GM23338 (cell line): ENCODE measurements around the gene ADAM8. TPM values are rescaled to one million over a fixed set of nuclear protein-coding genes. Genes with fewer than 3 reads are reported as not detected.

Experiments used
- ATAC-seq: fragments of 200-7000 bp; cut with Tn5 transposase; 3 replicates; pipeline ENCODE4 v1.9.1; 2020
- DNase-seq: peaks from one replicate; pipeline ENCODE4 v3.0.0-alpha.2; 2015; ENCODE audit warnings: low spot score
- H2AFZ ChIP-seq: fragments of 200-600 bp; sonication (generic); 2 replicates; pipeline ENCODE4 v1.8.0; 2016; ENCODE audit warnings: antibody characterized with exemption, mild to moderate bottlenecking, moderate library complexity
- H3F3A ChIP-seq: fragments of 200-600 bp; sonication (generic); replicated peaks from 2 replicates; pipeline ENCODE4 v1.8.0; 2017; ENCODE audit warnings: antibody characterized with exemption, mixed run types, low read depth
- H3K27ac ChIP-seq: fragments of 200-600 bp; sonication (generic); 2 replicates; pipeline ENCODE4 v1.6.1; 2016; ENCODE audit warnings: low read depth
- H3K27me3 ChIP-seq: fragments of 200-600 bp; sonication (generic); 2 replicates; pipeline ENCODE4 v1.8.0; 2016; ENCODE audit warnings: mild to moderate bottlenecking, mixed run types, moderate library complexity; ENCODE audit not compliant: insufficient read depth
- H3K36me3 ChIP-seq: fragments of 200-600 bp; sonication (generic); 2 replicates; pipeline ENCODE4 v1.8.0; 2016; ENCODE audit warnings: mild to moderate bottlenecking; ENCODE audit not compliant: insufficient read depth
- H3K4me1 ChIP-seq: fragments of 200-600 bp; sonication (generic); 2 replicates; pipeline ENCODE4 v1.8.0; 2016; ENCODE audit warnings: mild to moderate bottlenecking, moderate library complexity; ENCODE audit not compliant: insufficient read depth
- H3K4me2 ChIP-seq: fragments of 200-600 bp; sonication (generic); 2 replicates; pipeline ENCODE4 v1.7.1; 2017; ENCODE audit warnings: mixed run types
- H3K4me3 ChIP-seq: fragments of 200-600 bp; sonication (generic); 2 replicates; pipeline ENCODE4 v1.6.1; 2016; ENCODE audit warnings: mixed run types
- H3K79me2 ChIP-seq: fragments of 200-600 bp; sonication (generic); replicated peaks from 2 replicates; pipeline ENCODE4 v1.8.0; 2017; ENCODE audit warnings: mild to moderate bottlenecking; ENCODE audit not compliant: insufficient read depth
- H3K9me2 ChIP-seq: fragments of 200-600 bp; sonication (generic); 2 replicates; pipeline ENCODE4 v1.8.0; 2017; ENCODE audit not compliant: insufficient read depth
- H4K20me1 ChIP-seq: fragments of 200-600 bp; sonication (generic); replicated peaks from 2 replicates; pipeline ENCODE4 v1.8.0; 2017; ENCODE audit warnings: mild to moderate bottlenecking; ENCODE audit not compliant: insufficient read depth
- H3K27ac Mint-ChIP-seq: 2 replicates; pipeline ENCODE4 v1.8.0; 2020; ENCODE audit warnings: inconsistent platforms, mild to moderate bottlenecking, moderate library complexity, mixed read lengths
- H3K27me3 Mint-ChIP-seq: 3 replicates; pipeline ENCODE4 v1.8.0; 2022; ENCODE audit warnings: low read depth, mild to moderate bottlenecking, moderate library complexity, mixed read lengths, inconsistent platforms; ENCODE audit not compliant: insufficient read depth, poor library complexity
- H3K36me3 Mint-ChIP-seq: 3 replicates; pipeline ENCODE4 v1.8.0; 2021; ENCODE audit warnings: low read depth, mild to moderate bottlenecking, inconsistent platforms, moderate library complexity, mixed read lengths
- H3K4me1 Mint-ChIP-seq: 3 replicates; pipeline ENCODE4 v1.8.0; 2020; ENCODE audit warnings: mild to moderate bottlenecking, inconsistent platforms, mixed read lengths
- H3K4me3 Mint-ChIP-seq: 3 replicates; pipeline ENCODE4 v1.8.0; 2021; ENCODE audit warnings: moderate library complexity, mild to moderate bottlenecking, inconsistent platforms, mixed read lengths
- H3K9me3 Mint-ChIP-seq: 3 replicates; pipeline ENCODE4 v1.8.0; 2020; ENCODE audit warnings: moderate library complexity, mild to moderate bottlenecking, inconsistent platforms, mixed read lengths
- EZH2 ChIP-seq: fragments of 200-600 bp; sonication (generic); IDR thresholded peaks from one replicate; pipeline ENCODE4 v1.8.0; 2017; ENCODE audit warnings: antibody characterized with exemption, mild to moderate bottlenecking, low read depth; ENCODE audit not compliant: unreplicated experiment
- JUNB ChIP-seq: IDR thresholded peaks from one replicate; pipeline ENCODE4 v1.6.1; 2016; ENCODE audit warnings: antibody characterized with exemption; ENCODE audit not compliant: unreplicated experiment
- POLR2AphosphoS5 ChIP-seq: IDR thresholded peaks from 2 replicates; pipeline ENCODE4 v1.6.1; 2016; ENCODE audit warnings: antibody characterized with exemption, low read depth
- ZNF331 ChIP-seq: fragments of 250-450 bp; sonication (Bioruptor Pico); IDR thresholded peaks from 2 replicates; pipeline ENCODE4 v1.5.0; 2020; ENCODE audit warnings: low read depth, mild to moderate bottlenecking, moderate library complexity
- polyA plus RNA-seq: library from polyadenylated mRNA; unstranded; fragments of >200 nt; fragmentation: Nextera tagmentation; extraction: Ambion mirVana; gene quantifications from 2 replicates; pipeline ENCODE4 v1.2.1, GENCODE V29; 2016
- total RNA-seq: library from RNA; depleted of rRNA; stranded (reverse); fragments of >200 nt; shearing (Covaris generic); gene quantifications from 2 replicates; pipeline ENCODE4 v1.2.3, GENCODE V29; 2014
- TF ChIP-seq, protein P1 (sequence below): fragments of 250-450 bp; sonication (Bioruptor Pico); IDR thresholded peaks from 2 replicates; pipeline ENCODE4 v1.5.0; 2020; ENCODE audit warnings: mild to moderate bottlenecking, moderate library complexity
- TF ChIP-seq, protein P2 (sequence below): IDR thresholded peaks from 2 replicates; pipeline ENCODE4 v1.6.1; 2016; ENCODE audit warnings: antibody characterized with exemption

Gene ADAM8
- total and polyA plus RNA-seq, 2 experiments from 2014 or later = 1.9 to 5.5 TPM

DNA sequence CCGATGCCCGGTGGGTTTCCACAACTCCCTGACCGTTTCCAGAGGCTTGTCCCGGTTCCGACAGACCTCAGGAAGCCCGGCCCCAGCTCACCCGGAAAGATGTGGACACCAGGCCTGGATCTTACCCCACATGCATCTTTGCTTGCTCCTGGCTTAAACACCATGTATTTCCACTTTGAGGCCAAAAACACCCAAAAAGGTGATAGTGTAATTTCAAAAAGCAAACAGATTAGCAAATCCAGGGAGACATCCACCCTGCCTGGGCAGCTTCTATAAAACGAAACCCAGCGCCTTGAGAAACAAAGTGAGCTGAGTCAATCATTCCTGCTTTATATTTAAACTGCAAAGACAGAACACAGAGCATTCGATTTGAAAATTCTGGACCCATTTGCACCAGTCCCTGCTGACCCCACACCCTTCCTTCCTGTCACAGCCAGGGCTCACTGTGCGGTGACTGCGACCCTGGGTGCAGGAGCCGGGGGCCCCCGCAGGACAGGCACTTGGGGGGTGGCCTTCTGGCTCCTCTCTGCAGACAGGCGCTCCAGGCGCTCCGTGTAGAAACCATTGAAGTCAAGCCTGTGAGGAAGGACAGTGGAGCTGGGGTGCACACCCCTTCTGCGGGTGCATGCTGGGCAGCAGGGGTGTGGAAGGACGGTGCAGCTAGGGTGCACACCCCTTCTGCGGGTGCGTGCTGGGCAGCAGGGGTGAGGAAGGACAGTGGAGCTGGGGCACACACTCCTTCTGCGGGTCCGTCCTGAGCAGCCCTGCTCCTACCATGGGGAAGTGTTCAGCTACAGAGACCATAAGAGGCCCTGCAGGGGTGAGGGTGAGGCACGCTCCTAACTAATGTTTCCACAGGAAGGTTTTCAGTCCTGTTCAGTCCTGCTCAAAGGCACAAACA lies 2.9 kb upstream of the ADAM8 start:
- no peak overlapping the region for H3K4me3 Mint-ChIP-seq
- ATAC-seq (no peak), DNase-seq (no peak)
- Histone ChIP-seq H3K4me1 (no peaks in the 10 kb centered on the region), H3K27me3 (no peaks in the 10 kb centered on the region), H3K27ac (no peak overlapping the region), H3F3A (no peaks in the 10 kb centered on the region), H3K9me2 (no peaks in the 10 kb centered on the region), H4K20me1 (no peaks in the 10 kb centered on the region), H3K79me2 (no peaks in the 10 kb centered on the region), H3K4me3 (no peak overlapping the region), H3K4me2 (no peak overlapping the region), H3K36me3 (0 out of 2 replicates have a peak, but pooled peaks cover 6% of the 10 kb centered on the region), H2AFZ (no peak overlapping the region)
- H3K27me3 Mint-ChIP-seq = no peaks in the 10 kb centered on the region
- peaks cover 4% of the 10 kb centered on the region; the same call in 2 of the 3 replicates for H3K4me1 Mint-ChIP-seq
- H3K27ac Mint-ChIP-seq = no peak overlapping the region
- no peaks in the 10 kb centered on the region for H3K9me3 Mint-ChIP-seq
- TF ChIP-seq JUNB (no peak), ZNF331 (CRISPR knock-in tag) (no peak), EZH2 (no peak), POLR2AphosphoS5 (no peak)
- TF ChIP-seq, protein P1, sequence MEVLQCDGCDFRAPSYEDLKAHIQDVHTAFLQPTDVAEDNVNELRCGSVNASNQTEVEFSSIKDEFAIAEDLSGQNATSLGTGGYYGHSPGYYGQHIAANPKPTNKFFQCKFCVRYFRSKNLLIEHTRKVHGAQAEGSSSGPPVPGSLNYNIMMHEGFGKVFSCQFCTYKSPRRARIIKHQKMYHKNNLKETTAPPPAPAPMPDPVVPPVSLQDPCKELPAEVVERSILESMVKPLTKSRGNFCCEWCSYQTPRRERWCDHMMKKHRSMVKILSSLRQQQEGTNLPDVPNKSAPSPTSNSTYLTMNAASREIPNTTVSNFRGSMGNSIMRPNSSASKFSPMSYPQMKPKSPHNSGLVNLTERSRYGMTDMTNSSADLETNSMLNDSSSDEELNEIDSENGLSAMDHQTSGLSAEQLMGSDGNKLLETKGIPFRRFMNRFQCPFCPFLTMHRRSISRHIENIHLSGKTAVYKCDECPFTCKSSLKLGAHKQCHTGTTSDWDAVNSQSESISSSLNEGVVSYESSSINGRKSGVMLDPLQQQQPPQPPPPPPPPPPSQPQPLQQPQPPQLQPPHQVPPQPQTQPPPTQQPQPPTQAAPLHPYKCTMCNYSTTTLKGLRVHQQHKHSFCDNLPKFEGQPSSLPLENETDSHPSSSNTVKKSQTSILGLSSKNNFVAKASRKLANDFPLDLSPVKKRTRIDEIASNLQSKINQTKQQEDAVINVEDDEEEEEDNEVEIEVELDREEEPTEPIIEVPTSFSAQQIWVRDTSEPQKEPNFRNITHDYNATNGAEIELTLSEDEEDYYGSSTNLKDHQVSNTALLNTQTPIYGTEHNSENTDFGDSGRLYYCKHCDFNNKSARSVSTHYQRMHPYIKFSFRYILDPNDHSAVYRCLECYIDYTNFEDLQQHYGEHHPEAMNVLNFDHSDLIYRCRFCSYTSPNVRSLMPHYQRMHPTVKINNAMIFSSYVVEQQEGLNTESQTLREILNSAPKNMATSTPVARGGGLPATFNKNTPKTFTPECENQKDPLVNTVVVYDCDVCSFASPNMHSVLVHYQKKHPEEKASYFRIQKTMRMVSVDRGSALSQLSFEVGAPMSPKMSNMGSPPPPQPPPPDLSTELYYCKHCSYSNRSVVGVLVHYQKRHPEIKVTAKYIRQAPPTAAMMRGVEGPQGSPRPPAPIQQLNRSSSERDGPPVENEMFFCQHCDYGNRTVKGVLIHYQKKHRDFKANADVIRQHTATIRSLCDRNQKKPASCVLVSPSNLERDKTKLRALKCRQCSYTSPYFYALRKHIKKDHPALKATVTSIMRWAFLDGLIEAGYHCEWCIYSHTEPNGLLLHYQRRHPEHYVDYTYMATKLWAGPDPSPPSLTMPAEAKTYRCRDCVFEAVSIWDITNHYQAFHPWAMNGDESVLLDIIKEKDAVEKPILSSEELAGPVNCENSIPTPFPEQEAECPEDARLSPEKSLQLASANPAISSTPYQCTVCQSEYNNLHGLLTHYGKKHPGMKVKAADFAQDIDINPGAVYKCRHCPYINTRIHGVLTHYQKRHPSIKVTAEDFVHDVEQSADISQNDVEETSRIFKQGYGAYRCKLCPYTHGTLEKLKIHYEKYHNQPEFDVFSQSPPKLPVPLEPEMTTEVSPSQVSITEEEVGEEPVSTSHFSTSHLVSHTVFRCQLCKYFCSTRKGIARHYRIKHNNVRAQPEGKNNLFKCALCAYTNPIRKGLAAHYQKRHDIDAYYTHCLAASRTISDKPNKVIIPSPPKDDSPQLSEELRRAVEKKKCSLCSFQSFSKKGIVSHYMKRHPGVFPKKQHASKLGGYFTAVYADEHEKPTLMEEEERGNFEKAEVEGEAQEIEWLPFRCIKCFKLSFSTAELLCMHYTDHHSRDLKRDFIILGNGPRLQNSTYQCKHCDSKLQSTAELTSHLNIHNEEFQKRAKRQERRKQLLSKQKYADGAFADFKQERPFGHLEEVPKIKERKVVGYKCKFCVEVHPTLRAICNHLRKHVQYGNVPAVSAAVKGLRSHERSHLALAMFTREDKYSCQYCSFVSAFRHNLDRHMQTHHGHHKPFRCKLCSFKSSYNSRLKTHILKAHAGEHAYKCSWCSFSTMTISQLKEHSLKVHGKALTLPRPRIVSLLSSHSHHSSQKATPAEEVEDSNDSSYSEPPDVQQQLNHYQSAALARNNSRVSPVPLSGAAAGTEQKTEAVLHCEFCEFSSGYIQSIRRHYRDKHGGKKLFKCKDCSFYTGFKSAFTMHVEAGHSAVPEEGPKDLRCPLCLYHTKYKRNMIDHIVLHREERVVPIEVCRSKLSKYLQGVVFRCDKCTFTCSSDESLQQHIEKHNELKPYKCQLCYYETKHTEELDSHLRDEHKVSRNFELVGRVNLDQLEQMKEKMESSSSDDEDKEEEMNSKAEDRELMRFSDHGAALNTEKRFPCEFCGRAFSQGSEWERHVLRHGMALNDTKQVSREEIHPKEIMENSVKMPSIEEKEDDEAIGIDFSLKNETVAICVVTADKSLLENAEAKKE (CRISPR knock-in tag) = no peak
- TF ChIP-seq, protein P2, sequence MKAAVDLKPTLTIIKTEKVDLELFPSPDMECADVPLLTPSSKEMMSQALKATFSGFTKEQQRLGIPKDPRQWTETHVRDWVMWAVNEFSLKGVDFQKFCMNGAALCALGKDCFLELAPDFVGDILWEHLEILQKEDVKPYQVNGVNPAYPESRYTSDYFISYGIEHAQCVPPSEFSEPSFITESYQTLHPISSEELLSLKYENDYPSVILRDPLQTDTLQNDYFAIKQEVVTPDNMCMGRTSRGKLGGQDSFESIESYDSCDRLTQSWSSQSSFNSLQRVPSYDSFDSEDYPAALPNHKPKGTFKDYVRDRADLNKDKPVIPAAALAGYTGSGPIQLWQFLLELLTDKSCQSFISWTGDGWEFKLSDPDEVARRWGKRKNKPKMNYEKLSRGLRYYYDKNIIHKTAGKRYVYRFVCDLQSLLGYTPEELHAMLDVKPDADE = no peak
- peaks cover 21% of the 10 kb centered on the region for H3K36me3 Mint-ChIP-seq
